SK-N-SH treated with all-trans-retinoic acid at 6 μM for 48 hours (cell line): ENCODE results near the gene ULBP1.
A peak's percentile ranks its signal among the peaks of the same experiment; 100 is the strongest.

Experiments used
- ATAC-seq: fragments of 200-7000 bp; cut with Tn5 transposase; 3 replicates; pipeline ENCODE4 v1.9.1; 2020; ENCODE audit warnings: mild to moderate bottlenecking, moderate library complexity
- ARNTL ChIP-seq: fragments of 450-650 bp; formaldehyde crosslinking; IDR thresholded peaks from 2 replicates; pipeline ENCODE4 v1.5.0; 2020; ENCODE audit warnings: low read depth, mild to moderate bottlenecking, moderate library complexity, borderline replicate concordance
- BACH2 ChIP-seq: fragments of 250-450 bp; sonication (Bioruptor Pico); IDR thresholded peaks from 2 replicates; pipeline ENCODE4 v1.9.0; 2021; ENCODE audit warnings: mild to moderate bottlenecking, borderline replicate concordance
- CSDC2 ChIP-seq: fragments of 250-450 bp; sonication (Bioruptor Pico); IDR thresholded peaks from 2 replicates; pipeline ENCODE4 v1.5.0; 2020; ENCODE audit warnings: mild to moderate bottlenecking, moderate library complexity
- ESRRG ChIP-seq: fragments of 250-450 bp; sonication (Bioruptor Pico); IDR thresholded peaks from 2 replicates; pipeline ENCODE4 v1.6.1; 2021; ENCODE audit warnings: mild to moderate bottlenecking
- GLIS3 ChIP-seq: fragments of 250-450 bp; sonication (Bioruptor Pico); IDR thresholded peaks from 2 replicates; pipeline ENCODE4 v1.5.0; 2020; ENCODE audit warnings: mild to moderate bottlenecking, moderate library complexity
- ISL1 ChIP-seq: fragments of 250-450 bp; sonication (Bioruptor Pico); IDR thresholded peaks from 2 replicates; pipeline ENCODE4 v2.1.2; 2022; ENCODE audit warnings: mild to moderate bottlenecking, moderate library complexity
- OSR1 ChIP-seq: fragments of 250-450 bp; sonication (Bioruptor Pico); IDR thresholded peaks from 2 replicates; pipeline ENCODE4 v1.8.0; 2022; ENCODE audit warnings: moderate library complexity, mild to moderate bottlenecking, inconsistent platforms
- PPARA ChIP-seq: fragments of 250-450 bp; sonication (Bioruptor Pico); IDR thresholded peaks from 2 replicates; pipeline ENCODE4 v1.5.0; 2020; ENCODE audit warnings: mild to moderate bottlenecking, borderline replicate concordance
- RARB ChIP-seq: fragments of 250-450 bp; sonication (Bioruptor Pico); IDR thresholded peaks from 2 replicates; pipeline ENCODE4 v1.8.0; 2021; ENCODE audit warnings: mild to moderate bottlenecking, moderate library complexity
- SNAI2 ChIP-seq: fragments of 250-450 bp; sonication (Bioruptor Pico); IDR thresholded peaks from 2 replicates; pipeline ENCODE4 v1.5.0; 2020; ENCODE audit warnings: mild to moderate bottlenecking, moderate library complexity
- TCF4 ChIP-seq: fragments of 250-450 bp; sonication (Bioruptor Pico); IDR thresholded peaks from 2 replicates; pipeline ENCODE4 v1.8.0; 2021; ENCODE audit warnings: mild to moderate bottlenecking, moderate library complexity, borderline replicate concordance
- TOX ChIP-seq: fragments of 250-450 bp; sonication (Bioruptor Pico); IDR thresholded peaks from 2 replicates; pipeline ENCODE4 v1.8.0; 2021; ENCODE audit warnings: mild to moderate bottlenecking, moderate library complexity, borderline replicate concordance
- TSHZ2 ChIP-seq: fragments of 250-450 bp; sonication (Bioruptor Pico); IDR thresholded peaks from 2 replicates; pipeline ENCODE4 v1.5.0; 2020; ENCODE audit warnings: mild to moderate bottlenecking, moderate library complexity
- ZC3H10 ChIP-seq: fragments of 250-450 bp; sonication (Bioruptor Pico); IDR thresholded peaks from 2 replicates; pipeline ENCODE4 v1.5.1; 2021; ENCODE audit warnings: mild to moderate bottlenecking, moderate library complexity
- ZFP3 ChIP-seq: fragments of 250-450 bp; sonication (Bioruptor Pico); IDR thresholded peaks from 2 replicates; pipeline ENCODE4 v1.5.0; 2020; ENCODE audit warnings: mild to moderate bottlenecking, moderate library complexity
- ZFP30 ChIP-seq: fragments of 450-650 bp; formaldehyde crosslinking; IDR thresholded peaks from 2 replicates; pipeline ENCODE4 v1.5.0; 2022; ENCODE audit warnings: mild to moderate bottlenecking, moderate library complexity
- ZNF565 ChIP-seq: fragments of 450-650 bp; formaldehyde crosslinking; conservative IDR thresholded peaks from 2 replicates; pipeline ENCODE4 v1.5.0; 2020; ENCODE audit warnings: low read depth, mild to moderate bottlenecking, moderate library complexity
- ZNF70 ChIP-seq: fragments of 450-650 bp; formaldehyde crosslinking; IDR thresholded peaks from 2 replicates; pipeline ENCODE4 v1.5.0; 2020; ENCODE audit warnings: mild to moderate bottlenecking, moderate library complexity
- TF ChIP-seq, protein P1 (sequence below): fragments of 250-450 bp; sonication (Bioruptor Pico); IDR thresholded peaks from 2 replicates; pipeline ENCODE4 v1.8.0; 2020; ENCODE audit warnings: mild to moderate bottlenecking, moderate library complexity, borderline replicate concordance
- TF ChIP-seq, protein P2 (sequence below): fragments of 250-450 bp; sonication (Bioruptor Pico); IDR thresholded peaks from 2 replicates; pipeline ENCODE4 v1.8.0; 2021; ENCODE audit warnings: low read depth, mild to moderate bottlenecking, moderate library complexity, borderline replicate concordance

Gene ULBP1

GRCh38 chr6:149984773-149985172, 21.0 kb downstream of the ULBP1 start:
- TF ChIP-seq, protein P1, sequence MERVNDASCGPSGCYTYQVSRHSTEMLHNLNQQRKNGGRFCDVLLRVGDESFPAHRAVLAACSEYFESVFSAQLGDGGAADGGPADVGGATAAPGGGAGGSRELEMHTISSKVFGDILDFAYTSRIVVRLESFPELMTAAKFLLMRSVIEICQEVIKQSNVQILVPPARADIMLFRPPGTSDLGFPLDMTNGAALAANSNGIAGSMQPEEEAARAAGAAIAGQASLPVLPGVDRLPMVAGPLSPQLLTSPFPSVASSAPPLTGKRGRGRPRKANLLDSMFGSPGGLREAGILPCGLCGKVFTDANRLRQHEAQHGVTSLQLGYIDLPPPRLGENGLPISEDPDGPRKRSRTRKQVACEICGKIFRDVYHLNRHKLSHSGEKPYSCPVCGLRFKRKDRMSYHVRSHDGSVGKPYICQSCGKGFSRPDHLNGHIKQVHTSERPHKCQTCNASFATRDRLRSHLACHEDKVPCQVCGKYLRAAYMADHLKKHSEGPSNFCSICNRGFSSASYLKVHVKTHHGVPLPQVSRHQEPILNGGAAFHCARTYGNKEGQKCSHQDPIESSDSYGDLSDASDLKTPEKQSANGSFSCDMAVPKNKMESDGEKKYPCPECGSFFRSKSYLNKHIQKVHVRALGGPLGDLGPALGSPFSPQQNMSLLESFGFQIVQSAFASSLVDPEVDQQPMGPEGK (CRISPR knock-in tag): no peak
- TF ChIP-seq SNAI2: no peak
- no peak for TF ChIP-seq TOX
- no peak for TF ChIP-seq ZC3H10 (CRISPR knock-in tag)
- TF ChIP-seq ZFP30 (CRISPR knock-in tag): no peak
- no peak for TF ChIP-seq RARB (CRISPR knock-in tag)
- TF ChIP-seq ZFP3 (CRISPR knock-in tag): no peak
- no peak for TF ChIP-seq PPARA
- no peak for TF ChIP-seq TSHZ2
- TF ChIP-seq OSR1 (CRISPR knock-in tag): no peak
- no peak for TF ChIP-seq ARNTL (CRISPR knock-in tag)
- TF ChIP-seq ISL1 (CRISPR knock-in tag): no peak
- TF ChIP-seq, protein P2, sequence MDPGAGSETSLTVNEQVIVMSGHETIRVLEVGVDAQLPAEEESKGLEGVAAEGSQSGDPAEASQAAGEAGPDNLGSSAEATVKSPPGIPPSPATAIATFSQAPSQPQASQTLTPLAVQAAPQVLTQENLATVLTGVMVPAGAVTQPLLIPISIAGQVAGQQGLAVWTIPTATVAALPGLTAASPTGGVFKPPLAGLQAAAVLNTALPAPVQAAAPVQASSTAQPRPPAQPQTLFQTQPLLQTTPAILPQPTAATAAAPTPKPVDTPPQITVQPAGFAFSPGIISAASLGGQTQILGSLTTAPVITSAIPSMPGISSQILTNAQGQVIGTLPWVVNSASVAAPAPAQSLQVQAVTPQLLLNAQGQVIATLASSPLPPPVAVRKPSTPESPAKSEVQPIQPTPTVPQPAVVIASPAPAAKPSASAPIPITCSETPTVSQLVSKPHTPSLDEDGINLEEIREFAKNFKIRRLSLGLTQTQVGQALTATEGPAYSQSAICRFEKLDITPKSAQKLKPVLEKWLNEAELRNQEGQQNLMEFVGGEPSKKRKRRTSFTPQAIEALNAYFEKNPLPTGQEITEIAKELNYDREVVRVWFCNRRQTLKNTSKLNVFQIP (CRISPR knock-in tag): no peak
- no peak for TF ChIP-seq ESRRG (CRISPR knock-in tag)
- TF ChIP-seq CSDC2 (CRISPR knock-in tag): no peak
- ATAC-seq: no peak

DNA sequence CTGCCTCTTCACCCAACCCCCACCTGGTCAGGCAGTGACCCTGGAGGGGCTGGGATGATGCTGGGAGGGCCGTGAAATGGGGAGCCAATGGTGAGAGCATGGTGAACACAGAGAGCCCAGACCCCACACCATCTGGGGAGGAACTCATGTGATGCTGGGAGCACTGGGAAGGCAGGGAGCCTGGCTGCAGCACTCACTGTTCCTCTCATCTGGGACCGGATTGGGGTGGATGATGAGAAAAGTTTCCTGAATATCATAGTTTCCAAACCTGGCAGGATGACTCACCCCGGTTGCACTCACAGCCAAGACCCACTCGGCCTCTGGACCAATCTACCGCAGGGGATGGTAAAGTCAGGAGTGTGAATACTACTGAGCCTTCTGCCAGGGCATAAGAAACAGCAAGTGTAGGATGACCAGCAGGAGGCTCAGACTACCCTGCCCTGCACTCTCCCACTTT, 21.8 kb downstream of the ULBP1 start:
- peak; percentile 25; the same call in 1 of the 3 replicates for ATAC-seq
- TF ChIP-seq SNAI2: no peak
- no peak for TF ChIP-seq OSR1 (CRISPR knock-in tag)
- no peak for TF ChIP-seq ZFP3 (CRISPR knock-in tag)
- TF ChIP-seq CSDC2 (CRISPR knock-in tag): no peak
- TF ChIP-seq ZFP30 (CRISPR knock-in tag): no peak
- TF ChIP-seq PPARA: no peak
- TF ChIP-seq TCF4 (CRISPR knock-in tag): no peak
- TF ChIP-seq ZNF70 (CRISPR knock-in tag): no peak
- TF ChIP-seq GLIS3: no peak
- TF ChIP-seq ISL1 (CRISPR knock-in tag): no peak
- TF ChIP-seq RARB (CRISPR knock-in tag): no peak
- TF ChIP-seq ZNF565 (CRISPR knock-in tag): no peak
- TF ChIP-seq, protein P2 (CRISPR knock-in tag): no peak
- no peak for TF ChIP-seq TSHZ2
- TF ChIP-seq ESRRG (CRISPR knock-in tag): no peak
- TF ChIP-seq, protein P1 (CRISPR knock-in tag): no peak
- TF ChIP-seq BACH2 (CRISPR knock-in tag): no peak
- TF ChIP-seq, all 23 proteins: peak for 0
